Tibial nerve (tissue), 4 donors: ENCODE measurements around the gene SELENOH. TPM values are rescaled to one million over a fixed set of nuclear protein-coding genes. Genes with fewer than 3 reads are reported as not detected.
A peak's percentile ranks its signal among the peaks of the same experiment; 100 is the strongest.

Experiments used
- DNase-seq, 2 donors: peaks; one replicate each; pipeline ENCODE4 v3.0.0-alpha.2; 2019; ENCODE audit warnings: low spot score in 2 of 2
- H3K27ac ChIP-seq, 4 donors: fragments of 200-600 bp; sonication (generic) in 3 of 4; one replicate each; pipeline ENCODE4 v1.5.1; 2017 to 2019; ENCODE audit warnings: mild to moderate bottlenecking in 1 of 4
- H3K27me3 ChIP-seq, 2 donors: fragments of 200-600 bp; sonication (generic) in 1 of 2; one replicate each; pipeline versions ENCODE4 v1.5.1 to v1.6.0; 2017 to 2019
- H3K36me3 ChIP-seq, 3 donors: fragments of 200-600 bp; sonication (generic); one replicate each; pipeline ENCODE4 v1.5.1; 2018 to 2019
- H3K4me1 ChIP-seq, 4 donors: fragments of 200-600 bp; sonication (generic) in 3 of 4; one replicate each; pipeline ENCODE4 v1.5.1; 2017 to 2019
- H3K4me3 ChIP-seq, 4 donors: fragments of 200-600 bp; sonication (generic) in 3 of 4; one replicate each; pipeline ENCODE4 v1.5.1; 2017 to 2019; ENCODE audit warnings: mild to moderate bottlenecking in 1 of 4, moderate library complexity in 1 of 4
- H3K9me3 ChIP-seq, 4 donors: fragments of 200-600 bp; sonication (generic) in 3 of 4; one replicate each; pipeline ENCODE4 v1.5.1; 2017 to 2019
- CTCF ChIP-seq, 5 experiments: fragments of 200-600 bp in 3 of 5; fragments of 450-650 bp in 2 of 5; sonication (generic) in 3 of 5; IDR thresholded peaks; one replicate each; pipeline ENCODE4 v1.5.1; 2016 to 2019; ENCODE audit warnings: antibody characterized with exemption in 5 of 5, mild to moderate bottlenecking in 3 of 5, moderate library complexity in 2 of 5
- EP300 ChIP-seq, 2 donors: sonication (generic); formaldehyde crosslinking; IDR thresholded peaks; one replicate each; pipeline ENCODE4 v1.6.1; 2017; ENCODE audit warnings: antibody characterized with exemption in 2 of 2, mild to moderate bottlenecking in 1 of 2
- POLR2A ChIP-seq, 2 donors: fragments of 450-650 bp; IDR thresholded peaks; one replicate each; pipeline ENCODE4 v1.6.1; 2017; ENCODE audit warnings: antibody characterized with exemption in 2 of 2, mild to moderate bottlenecking in 2 of 2, moderate library complexity in 2 of 2
- WGBS, 2 donors: methylation state at CpG; one replicate each; pipeline ENCODE4 v1.1.5; 2018; 5-methylcytosine and 5-hydroxymethylcytosine counted together
- total RNA-seq, 4 donors: library from RNA; depleted of rRNA; stranded (reverse); fragments of >200 nt; gene quantifications; one replicate each; pipeline ENCODE4 v1.1.0, GENCODE V29; 2016

The SELENOH gene
- total RNA-seq, 4 donors from 2014 or later, result 78.1 to 146 (median 118) TPM

- peak overlapping the region in 2 of 4 donors; percentile 5 to 13 for H3K4me3 ChIP-seq
- no peak for TF ChIP-seq CTCF (IDR thresholded peaks at IDR 0.05)
- no peak for TF ChIP-seq POLR2A (IDR thresholded peaks at IDR 0.05)
- TF ChIP-seq EP300 (IDR thresholded peaks at IDR 0.05), result no peak
- 14 to 20% methylated on average over 3 of the region's 3 CpGs for WGBS, 2 donors
- no peaks in the 10 kb centered on the region for H3K36me3 ChIP-seq
- DNase-seq, result no peak
- no peaks in the 10 kb centered on the region for H3K9me3 ChIP-seq
- H3K27me3 ChIP-seq, result no peaks in the 10 kb centered on the region
- peaks cover 8 to 98% (median 73%) of the 10 kb centered on the region in 4 donors for H3K4me1 ChIP-seq
- peak overlapping the region; percentile 74 to 96 (median 90) for H3K27ac ChIP-seq
These were observed 34.8 kb downstream of the SELENOH start for GRCh38 chr11:57776031-57776521.

GRCh38 chr11:57776577-57777210 lies 35.4 kb downstream of the SELENOH start:
- no peak for DNase-seq
- Histone ChIP-seq H3K27me3 (no peaks in the 10 kb centered on the region), H3K9me3 (no peaks in the 10 kb centered on the region), H3K4me1 (peaks cover 8 to 98% (median 79%) of the 10 kb centered on the region in 4 donors), H3K36me3 (no peaks in the 10 kb centered on the region), H3K27ac (peak overlapping the region; percentile 74 to 96 (median 90)), H3K4me3 (no peak overlapping the region)
- 21 to 22% methylated on average over 2 of the region's 2 CpGs for WGBS, 2 donors
- TF ChIP-seq CTCF (IDR thresholded peaks at IDR 0.05), result no peak
- TF ChIP-seq POLR2A (IDR thresholded peaks at IDR 0.05), result no peak
- TF ChIP-seq EP300 (IDR thresholded peaks at IDR 0.05), result no peak

GRCh38 chr11:57777969-57778317 lies 36.7 kb downstream of the SELENOH start:
- 1 to 6% methylated on average over 3 of the region's 3 CpGs for WGBS, 2 donors
- H3K4me1 ChIP-seq, result peaks cover 8 to 98% (median 86%) of the 10 kb centered on the region in 4 donors

GRCh38 chr11:57778318-57779037 lies 37.2 kb downstream of the SELENOH start:
- TF ChIP-seq CTCF (IDR thresholded peaks at IDR 0.05) (no peak), EP300 (IDR thresholded peaks at IDR 0.05) (peak; percentile 46 to 89), POLR2A (IDR thresholded peaks at IDR 0.05) (peak in 1 of 2 donors; percentile 38)
- 2 to 4% methylated on average over 6 of the region's 6 CpGs for WGBS, 2 donors
- H3K27me3 ChIP-seq, result no peaks in the 10 kb centered on the region
- DNase-seq, result peak; percentile 72 to 86
- H3K36me3 ChIP-seq, result no peaks in the 10 kb centered on the region
- peak overlapping the region; percentile 74 to 96 (median 90) for H3K27ac ChIP-seq
- peak overlapping the region in 2 of 4 donors; percentile 8 to 26 for H3K4me3 ChIP-seq
- peaks cover 8 to 98% (median 85%) of the 10 kb centered on the region in 4 donors for H3K4me1 ChIP-seq
- H3K9me3 ChIP-seq, result no peaks in the 10 kb centered on the region

More at GRCh38 chr11:57777969-57778317, 36.7 kb downstream of the SELENOH start:
- TF ChIP-seq CTCF (IDR thresholded peaks at IDR 0.05) (no peak), POLR2A (IDR thresholded peaks at IDR 0.05) (no peak), EP300 (IDR thresholded peaks at IDR 0.05) (no peak)
- peak overlapping the region; percentile 74 to 96 (median 90) for H3K27ac ChIP-seq
- no peaks in the 10 kb centered on the region for H3K27me3 ChIP-seq
- peak overlapping the region in 2 of 4 donors; percentile 2 to 26 for H3K4me3 ChIP-seq
- DNase-seq, result no peak
- no peaks in the 10 kb centered on the region for H3K9me3 ChIP-seq
- H3K36me3 ChIP-seq, result no peaks in the 10 kb centered on the region

GRCh38 chr11:57779276-57779675 lies 38.0 kb downstream of the SELENOH start:
- Histone ChIP-seq H3K4me3 (no peak overlapping the region), H3K36me3 (no peaks in the 10 kb centered on the region), H3K4me1 (peaks cover 8 to 98% (median 88%) of the 10 kb centered on the region in 4 donors), H3K27ac (peak overlapping the region; percentile 74 to 96 (median 90)), H3K9me3 (no peaks in the 10 kb centered on the region), H3K27me3 (no peaks in the 10 kb centered on the region)
- DNase-seq, result peak in 1 of 2 donors; percentile 18
- WGBS, 2 donors, result 0 to 15% methylated on average over 1 of the region's 1 CpG
- peak in 1 of 5 experiments; percentile 13 for TF ChIP-seq CTCF (IDR thresholded peaks at IDR 0.05)
- TF ChIP-seq EP300 (IDR thresholded peaks at IDR 0.05), result peak in 1 of 2 donors; percentile 23
- TF ChIP-seq POLR2A (IDR thresholded peaks at IDR 0.05), result no peak
